ENCODE results near the gene ARG1. TPM values are rescaled to one million over a fixed set of nuclear protein-coding genes. Genes with fewer than 3 reads are reported as not detected.

ARG1 gene
- polyA plus RNA-seq, 1 experiment = not detected

DNA sequence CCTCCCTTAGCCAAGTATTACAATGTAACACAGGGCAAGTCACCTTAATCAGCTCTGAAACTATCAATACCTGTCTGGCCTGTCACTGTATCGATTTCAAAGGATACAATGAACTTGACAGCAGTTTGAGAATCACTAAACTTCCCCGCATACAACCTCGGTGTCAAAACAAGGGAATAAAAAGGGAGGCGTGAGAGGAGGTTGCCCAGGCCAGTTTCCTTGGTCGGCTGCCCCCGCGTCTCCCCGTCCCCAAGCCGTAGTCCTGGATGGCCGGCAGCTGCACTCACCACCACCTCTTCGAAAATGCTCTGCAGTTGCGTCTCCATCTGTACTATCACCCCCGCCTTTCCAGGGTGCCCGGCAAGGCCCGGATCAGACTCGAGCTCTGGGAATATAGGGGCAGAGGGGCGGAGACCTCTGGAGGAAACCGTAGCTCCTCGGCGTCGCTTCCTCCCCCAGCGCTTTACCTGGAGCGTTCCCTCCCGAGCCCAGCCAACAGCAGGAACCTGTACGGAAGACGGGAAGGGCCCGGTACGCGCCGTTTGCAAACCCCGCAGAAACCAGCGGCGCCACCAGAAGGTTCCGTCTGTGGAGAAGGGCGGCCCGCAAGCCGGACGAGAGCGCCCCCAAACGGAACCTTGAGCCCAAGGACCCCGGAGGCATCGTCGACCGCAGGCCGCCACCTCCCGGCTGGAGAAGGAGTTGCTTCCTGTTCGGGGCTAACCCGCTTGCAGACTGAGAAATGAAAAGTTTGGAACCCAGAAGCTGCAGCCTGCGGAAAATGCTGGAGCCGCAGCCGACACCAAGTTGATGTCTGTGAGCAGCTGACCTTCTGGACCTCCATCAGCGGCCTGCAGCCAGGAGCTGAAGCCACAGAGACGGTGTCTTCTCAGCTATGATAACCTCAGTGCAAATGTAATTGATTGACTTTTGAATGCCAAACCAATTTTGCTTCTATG is 55.0 kb downstream of the ARG1 start, which contains the start of gene MED23:
Gene MED23, minus strand, starts transcription at position 519 of the 959 bp plus-strand sequence. Its CDS starts 193 bp downstream, at position 326.
- Histone ChIP-seq H3K4me3 (ENCODE audit: low read depth, low read length) (peak within 1 kb of the TSS; percentile 74), H3K36me3 (ENCODE audit: control insufficient read depth, insufficient read depth, low read length) (peaks cover 3% of the 10 kb centered on the region; the same call in 1 of the 2 replicates), H3K27me3 (ENCODE audit: control insufficient read depth, insufficient read depth, low read length) (no peaks in the 10 kb centered on the region)
- TF ChIP-seq, protein P1, sequence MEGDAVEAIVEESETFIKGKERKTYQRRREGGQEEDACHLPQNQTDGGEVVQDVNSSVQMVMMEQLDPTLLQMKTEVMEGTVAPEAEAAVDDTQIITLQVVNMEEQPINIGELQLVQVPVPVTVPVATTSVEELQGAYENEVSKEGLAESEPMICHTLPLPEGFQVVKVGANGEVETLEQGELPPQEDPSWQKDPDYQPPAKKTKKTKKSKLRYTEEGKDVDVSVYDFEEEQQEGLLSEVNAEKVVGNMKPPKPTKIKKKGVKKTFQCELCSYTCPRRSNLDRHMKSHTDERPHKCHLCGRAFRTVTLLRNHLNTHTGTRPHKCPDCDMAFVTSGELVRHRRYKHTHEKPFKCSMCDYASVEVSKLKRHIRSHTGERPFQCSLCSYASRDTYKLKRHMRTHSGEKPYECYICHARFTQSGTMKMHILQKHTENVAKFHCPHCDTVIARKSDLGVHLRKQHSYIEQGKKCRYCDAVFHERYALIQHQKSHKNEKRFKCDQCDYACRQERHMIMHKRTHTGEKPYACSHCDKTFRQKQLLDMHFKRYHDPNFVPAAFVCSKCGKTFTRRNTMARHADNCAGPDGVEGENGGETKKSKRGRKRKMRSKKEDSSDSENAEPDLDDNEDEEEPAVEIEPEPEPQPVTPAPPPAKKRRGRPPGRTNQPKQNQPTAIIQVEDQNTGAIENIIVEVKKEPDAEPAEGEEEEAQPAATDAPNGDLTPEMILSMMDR (IDR thresholded peaks at IDR 0.05; ENCODE audit: insufficient read depth, low read depth, low read length) = peak; percentile 100
- POLR2A ChIA-PET = no interaction called here
- DNase-seq (ENCODE audit: low read depth) = peak; percentile 61
- CTCF ChIA-PET = interaction anchor here (0.6 to 3.2 kb wide), 32 partner anchors 8 to 1533 kb away, joined by 3 to 39 read pairs (median 4); partner anchors contain the start of gene ENPP3

DNA sequence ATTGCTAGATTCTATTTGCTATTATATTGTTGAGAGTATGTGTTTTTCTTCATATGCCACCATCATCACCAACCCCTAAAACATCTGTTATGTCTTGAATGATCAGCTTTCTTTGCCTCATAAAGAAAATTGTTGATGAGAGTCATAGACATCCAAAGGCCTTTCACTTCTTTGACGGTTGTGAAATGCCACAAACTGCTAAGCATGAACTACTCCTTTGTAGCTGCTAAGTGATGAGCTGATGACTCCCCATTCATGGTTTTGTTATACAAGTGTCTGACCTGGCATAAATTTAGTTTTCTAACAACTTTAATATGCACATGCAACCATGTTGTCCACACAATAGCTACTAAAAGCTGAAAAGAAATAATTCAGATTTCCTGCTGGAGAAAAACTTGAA is 55.7 kb downstream of the ARG1 start:
- TF ChIP-seq, protein P1 (IDR thresholded peaks at IDR 0.05; ENCODE audit: insufficient read depth, low read depth, low read length) = no peak
- Histone ChIP-seq H3K4me3 (ENCODE audit: low read depth, low read length) (no peak overlapping the region), H3K36me3 (ENCODE audit: control insufficient read depth, insufficient read depth, low read length) (peaks cover 3% of the 10 kb centered on the region; the same call in 1 of the 2 replicates), H3K27me3 (ENCODE audit: control insufficient read depth, insufficient read depth, low read length) (no peaks in the 10 kb centered on the region)
- ChIA-PET CTCF (interaction anchor here (0.6 to 3.2 kb wide), 27 partner anchors 8 to 1534 kb away, joined by 3 to 39 read pairs (median 5); partner anchors contain the start of gene ENPP3), POLR2A (no interaction called here)
- DNase-seq (ENCODE audit: low read depth) = no peak

DNA sequence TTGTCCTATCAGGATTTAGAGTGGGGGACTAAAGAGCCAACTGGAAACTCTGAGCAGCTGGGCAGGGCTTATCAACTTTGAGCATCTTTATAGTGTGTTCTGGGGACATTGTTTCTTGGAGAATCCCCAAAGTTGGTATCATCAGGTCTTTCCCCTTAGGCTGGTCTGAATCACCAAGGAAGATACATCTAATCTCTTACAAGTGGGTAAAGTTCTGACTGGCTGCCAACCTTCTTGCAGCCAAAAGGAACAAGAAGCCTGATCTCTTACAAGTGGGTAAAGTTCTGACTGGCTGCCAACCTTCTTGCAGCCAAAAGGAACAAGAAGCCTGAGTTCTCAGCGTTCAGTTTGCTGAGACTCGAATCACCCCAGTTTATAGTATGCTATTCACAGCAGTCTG is 56.6 kb downstream of the ARG1 start:
- ChIA-PET CTCF (interaction anchor here (0.9 to 3.2 kb wide), 4 partner anchors 10 to 63 kb away, joined by 3 to 39 read pairs (median 12); no protein-coding TSS in a partner anchor), POLR2A (no interaction called here)
- DNase-seq (ENCODE audit: low read depth) = no peak
- TF ChIP-seq, protein P1 (IDR thresholded peaks at IDR 0.05; ENCODE audit: insufficient read depth, low read depth, low read length) = no peak
- no peak overlapping the region for H3K4me3 ChIP-seq (ENCODE audit: low read depth, low read length)
- H3K27me3 ChIP-seq (ENCODE audit: control insufficient read depth, insufficient read depth, low read length) = no peaks in the 10 kb centered on the region
- H3K36me3 ChIP-seq (ENCODE audit: control insufficient read depth, insufficient read depth, low read length) = no peaks in the 10 kb centered on the region

DNA sequence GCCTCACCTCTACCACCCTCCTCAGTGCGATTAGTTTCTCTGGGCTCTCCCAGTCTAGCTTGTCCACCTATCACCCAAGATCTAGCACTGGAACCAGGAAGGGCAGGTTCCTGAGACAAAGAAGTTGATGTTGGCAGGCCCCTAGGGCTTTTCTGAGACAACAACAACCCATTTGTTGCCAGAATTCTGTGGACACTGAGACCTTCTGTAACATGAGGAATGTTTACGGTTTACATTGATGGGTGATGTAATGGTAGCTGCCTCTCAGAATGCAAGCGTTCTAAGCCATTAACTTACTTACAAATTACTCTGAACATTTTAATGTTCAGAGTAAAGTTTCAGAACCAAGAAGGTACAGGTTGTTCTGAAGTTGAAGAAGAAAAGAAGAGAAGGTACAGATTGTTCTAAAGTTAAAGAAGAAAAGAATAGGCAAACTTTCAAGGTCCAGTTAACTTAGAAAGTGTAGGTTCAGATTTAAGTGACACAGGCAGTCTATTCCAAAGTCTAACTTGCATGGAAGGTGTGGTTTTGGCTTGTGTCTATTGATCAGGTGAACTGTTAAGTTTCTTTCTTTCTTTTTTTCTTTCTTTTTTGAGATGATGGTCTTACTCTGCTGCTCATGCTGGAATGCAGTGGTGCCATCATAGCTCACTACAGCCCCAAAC is 58.7 kb downstream of the ARG1 start:
- ChIA-PET POLR2A (no interaction called here), CTCF (no interaction called here)
- Histone ChIP-seq H3K27me3 (ENCODE audit: control insufficient read depth, insufficient read depth, low read length) (peaks cover 1% of the 10 kb centered on the region; the same call in 1 of the 2 replicates), H3K36me3 (ENCODE audit: control insufficient read depth, insufficient read depth, low read length) (no peaks in the 10 kb centered on the region), H3K4me3 (ENCODE audit: low read depth, low read length) (no peak overlapping the region)
- DNase-seq (ENCODE audit: low read depth) = no peak
- TF ChIP-seq, protein P1 (IDR thresholded peaks at IDR 0.05; ENCODE audit: insufficient read depth, low read depth, low read length) = no peak

Other genes starting within 250 kb of the ARG1 start
- gene MED23, start 55.0 kb downstream of the ARG1 start, polyA plus RNA-seq (2011; rRNA removed) = 16.5 and 28.5 TPM in 2 replicates
- 0.02 TPM in 1 of 2 replicates, not detected in the other for gene ENPP3, start 64.1 kb downstream of the ARG1 start, polyA plus RNA-seq (2011; rRNA removed)
- gene OR2A4, start 128.2 kb downstream of the ARG1 start, polyA plus RNA-seq (2011; rRNA removed) = not detected in 2 replicates
- not detected in 2 replicates for gene CTAGE9, start 137.8 kb downstream of the ARG1 start, polyA plus RNA-seq (2011; rRNA removed)
- 8.0 and 15.8 TPM in 2 replicates for gene ENPP1, start 234.8 kb downstream of the ARG1 start, polyA plus RNA-seq (2011; rRNA removed)